Activated CD4-positive, alpha-beta T cell treated with anti-CD3 and anti-CD28 coated beads, Interleukin-2, amount 50 U/mL, for 48 hours (primary cell): ENCODE data around the gene UPK2.

Source experiments
- DNase-seq, 2 experiments: peaks; one replicate each; pipeline ENCODE4 v3.0.0-alpha.2; 2020

UPK2 gene

DNA sequence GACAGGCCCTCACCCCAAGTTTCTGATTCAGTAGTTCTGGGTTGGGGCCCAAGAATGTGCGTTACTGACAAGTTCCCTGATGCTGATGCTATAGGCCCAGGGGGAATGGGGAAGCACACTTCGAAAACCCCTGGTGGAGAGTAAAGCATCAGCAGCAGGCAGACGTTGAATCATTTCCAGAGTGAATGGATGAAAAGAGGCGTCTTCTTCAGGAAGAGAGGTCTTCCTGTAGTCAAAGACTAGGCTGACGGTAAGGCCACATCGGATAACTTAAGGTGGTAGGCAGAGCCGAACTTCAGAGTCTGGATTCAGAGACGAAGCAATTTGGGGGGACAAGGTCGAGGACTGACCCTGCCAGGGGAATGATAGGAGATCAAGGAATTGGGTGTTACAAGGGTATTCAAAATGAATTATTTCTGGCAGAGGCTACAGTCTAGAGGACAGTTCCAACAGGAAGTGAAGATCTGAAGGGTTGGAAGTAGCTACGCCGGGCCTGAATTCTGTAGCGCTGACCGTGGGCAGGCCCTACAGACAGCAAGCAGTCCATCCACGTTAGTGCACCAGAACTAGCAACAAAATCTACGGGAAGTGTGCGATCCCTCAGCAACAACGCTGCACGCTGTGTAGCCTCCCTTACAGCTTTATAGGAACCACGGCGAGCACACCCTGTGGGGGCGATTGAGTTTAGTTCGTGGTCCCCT lies 41.0 kb downstream of the UPK2 start:
- DNase-seq: peak; percentile 43 to 61

- peak; percentile 97 to 98 for DNase-seq
These were observed 41.7 kb downstream of the UPK2 start, which contains the start of gene CENATAC for GRCh38 chr11:118997627-118998387. TSS of gene CENATAC (plus strand) at chr11:118998138. CDS start at chr11:118998198, 60 bp downstream.

- peak in 1 of 2 experiments; percentile 18 for DNase-seq
These were observed 42.3 kb downstream of the UPK2 start for GRCh38 chr11:118998388-118998717.

GRCh38 chr11:118998822-118999221 lies 42.7 kb downstream of the UPK2 start:
- DNase-seq: no peak

DNA sequence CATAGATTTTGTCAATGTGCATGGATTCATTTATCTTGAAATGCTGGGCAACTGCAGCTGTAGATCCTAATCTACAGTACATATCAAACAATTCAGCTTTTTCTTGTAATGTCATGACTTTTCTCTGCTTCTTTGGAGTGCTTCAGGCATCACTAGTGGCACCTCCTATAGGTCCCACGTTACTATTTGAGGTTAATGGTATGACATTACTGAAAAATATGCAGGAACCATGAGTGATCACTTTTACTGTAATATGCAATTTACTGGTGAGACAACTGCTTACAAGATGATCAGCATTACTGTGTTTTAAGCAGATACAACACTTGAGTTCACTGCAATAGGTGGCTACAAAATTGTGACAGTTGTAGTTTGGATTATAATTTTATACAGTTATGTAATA lies 44.8 kb downstream of the UPK2 start:
- no peak for DNase-seq

DNA sequence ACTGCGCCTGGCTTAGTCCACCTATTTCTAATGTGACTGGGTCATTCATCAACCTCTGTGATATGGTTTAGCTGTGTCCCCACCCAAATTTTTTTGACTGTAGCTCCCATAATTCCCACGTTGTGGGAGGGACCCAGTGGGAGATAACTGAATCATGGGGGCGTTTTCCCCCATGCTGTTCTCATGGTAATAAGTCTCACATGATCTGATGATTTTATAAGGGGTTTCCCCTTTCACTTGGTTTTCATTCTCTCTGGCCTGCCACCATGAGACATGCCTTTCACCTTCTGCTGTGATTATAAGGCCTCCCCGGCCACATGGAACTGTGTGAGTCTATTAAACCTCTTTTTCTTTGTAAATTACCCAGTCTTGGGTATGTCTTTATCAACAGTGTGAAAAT lies 50.6 kb downstream of the UPK2 start:
- DNase-seq: no peak
